WTC11 (cell line): ENCODE measurements around the gene PLEKHA6. TPM values are rescaled to one million over a fixed set of nuclear protein-coding genes. Genes with fewer than 3 reads are reported as not detected.

Source experiments
- ATAC-seq: fragments of 200-7000 bp; cut with Tn5 transposase; 2 replicates; pipeline ENCODE4 v1.10.0; 2021; ENCODE audit warnings: mild to moderate bottlenecking, moderate library complexity
- CTCF ChIA-PET: fragments of 300-600 bp; sonication (Branson Sonifier 250); formaldehyde crosslinking; loops from one replicate; lab custom pipeline; 2021; ENCODE audit warnings: antibody characterized with exemption; lab: Charles Lee
- POLR2A ChIA-PET: fragments of 350-600 bp; sonication (Branson Sonifier 250); formaldehyde crosslinking; loops from one replicate; lab custom pipeline; 2021; ENCODE audit warnings: antibody characterized with exemption; lab: Charles Lee
- DNase-seq: peaks from one replicate; pipeline ENCODE4 v3.0.0; 2021; ENCODE audit warnings: low spot score
- H3K27ac Mint-ChIP-seq: 2 replicates; pipeline ENCODE4 v1.8.0; 2021; ENCODE audit warnings: mixed read lengths
- H3K27me3 Mint-ChIP-seq: 2 replicates; pipeline ENCODE4 v1.8.0; 2021; ENCODE audit warnings: low read depth, mild to moderate bottlenecking, moderate library complexity, mixed read lengths
- H3K36me3 Mint-ChIP-seq: 2 replicates; pipeline ENCODE4 v1.8.0; 2021; ENCODE audit warnings: mixed read lengths
- H3K4me1 Mint-ChIP-seq: 2 replicates; pipeline ENCODE4 v1.8.0; 2022; ENCODE audit warnings: mixed read lengths
- H3K4me3 Mint-ChIP-seq: 2 replicates; pipeline ENCODE4 v1.8.0; 2021; ENCODE audit warnings: mild to moderate bottlenecking, moderate library complexity, mixed read lengths
- H3K9me3 Mint-ChIP-seq: 2 replicates; pipeline ENCODE4 v1.8.0; 2021; ENCODE audit warnings: mixed read lengths
- ARID4B ChIP-seq: sonication (generic); formaldehyde crosslinking; IDR thresholded peaks from 2 replicates; pipeline ENCODE4 v1.8.0; 2023; ENCODE audit warnings: missing genetic modification reagents, mild to moderate bottlenecking, borderline replicate concordance
- ATF3 ChIP-seq: sonication (generic); formaldehyde crosslinking; conservative IDR thresholded peaks from 2 replicates; pipeline ENCODE4 v1.8.1; 2022; ENCODE audit warnings: mild to moderate bottlenecking, missing genetic modification reagents
- CREM ChIP-seq: sonication (generic); formaldehyde crosslinking; IDR thresholded peaks from 2 replicates; pipeline ENCODE4 v1.8.1; 2022; ENCODE audit warnings: mild to moderate bottlenecking, missing genetic modification reagents, moderate library complexity
- E2F5 ChIP-seq: sonication (generic); formaldehyde crosslinking; IDR thresholded peaks from 2 replicates; pipeline ENCODE4 v1.8.1; 2022; ENCODE audit warnings: mild to moderate bottlenecking, moderate library complexity, missing genetic modification reagents
- ETV6 ChIP-seq: sonication (generic); formaldehyde crosslinking; IDR thresholded peaks from 2 replicates; pipeline ENCODE4 v1.8.1; 2022; ENCODE audit warnings: mild to moderate bottlenecking, missing genetic modification reagents
- FOXK1 ChIP-seq: sonication (generic); formaldehyde crosslinking; IDR thresholded peaks from 2 replicates; pipeline ENCODE4 v1.8.0; 2022; ENCODE audit warnings: mild to moderate bottlenecking, moderate library complexity, missing genetic modification reagents
- HMGA2 ChIP-seq: fragments of 250-450 bp; sonication (Bioruptor Pico); IDR thresholded peaks from 2 replicates; pipeline ENCODE4 v1.4.0; 2021; ENCODE audit warnings: mild to moderate bottlenecking, moderate library complexity
- MYBL2 ChIP-seq: sonication (generic); formaldehyde crosslinking; IDR thresholded peaks from 2 replicates; pipeline ENCODE4 v1.8.1; 2023; ENCODE audit warnings: mild to moderate bottlenecking, moderate library complexity, missing genetic modification reagents
- NFYB ChIP-seq: sonication (generic); formaldehyde crosslinking; conservative IDR thresholded peaks from 2 replicates; pipeline ENCODE4 v1.8.0; 2022; ENCODE audit warnings: low read depth, missing genetic modification reagents
- PREB ChIP-seq: sonication (generic); formaldehyde crosslinking; IDR thresholded peaks from 2 replicates; pipeline ENCODE4 v1.8.1; 2022; ENCODE audit warnings: mild to moderate bottlenecking, missing genetic modification reagents, moderate library complexity, borderline replicate concordance
- RORB ChIP-seq: fragments of 250-450 bp; sonication (Bioruptor Pico); IDR thresholded peaks from 2 replicates; pipeline ENCODE4 v1.9.0; 2021; ENCODE audit warnings: mild to moderate bottlenecking
- SMAD3 ChIP-seq: sonication (generic); formaldehyde crosslinking; IDR thresholded peaks from 2 replicates; pipeline ENCODE4 v1.8.0; 2022; ENCODE audit warnings: missing genetic modification reagents, mild to moderate bottlenecking, borderline replicate concordance
- SMAD4 ChIP-seq: sonication (generic); formaldehyde crosslinking; IDR thresholded peaks from 2 replicates; pipeline ENCODE4 v1.8.0; 2022; ENCODE audit warnings: mild to moderate bottlenecking, missing genetic modification reagents
- TCF7 ChIP-seq: sonication (generic); formaldehyde crosslinking; IDR thresholded peaks from 2 replicates; pipeline ENCODE4 v1.8.0; 2022; ENCODE audit warnings: mild to moderate bottlenecking, low read depth, missing genetic modification reagents, moderate library complexity
- USF1 ChIP-seq: sonication (generic); formaldehyde crosslinking; IDR thresholded peaks from 2 replicates; pipeline ENCODE4 v1.8.0; 2022; ENCODE audit warnings: mild to moderate bottlenecking, missing genetic modification reagents
- USF2 ChIP-seq: sonication (generic); formaldehyde crosslinking; IDR thresholded peaks from 2 replicates; pipeline ENCODE4 v1.8.1; 2023; ENCODE audit warnings: mild to moderate bottlenecking, missing genetic modification reagents, moderate library complexity
- ZBTB21 ChIP-seq: sonication (generic); formaldehyde crosslinking; IDR thresholded peaks from 2 replicates; pipeline ENCODE4 v1.8.1; 2023; ENCODE audit warnings: mild to moderate bottlenecking, missing genetic modification reagents, borderline replicate concordance
- ZBTB43 ChIP-seq: sonication (generic); formaldehyde crosslinking; IDR thresholded peaks from 2 replicates; pipeline ENCODE4 v1.8.1; 2023; ENCODE audit warnings: mild to moderate bottlenecking, missing genetic modification reagents
- ZNF423 ChIP-seq: fragments of 250-450 bp; sonication (Bioruptor Pico); IDR thresholded peaks from 2 replicates; pipeline ENCODE4 v2.1.2; 2022; ENCODE audit warnings: mild to moderate bottlenecking, moderate library complexity
- ZNF425 ChIP-seq: fragments of 250-450 bp; sonication (Bioruptor Pico); conservative IDR thresholded peaks from 2 replicates; pipeline ENCODE4 v1.9.0; 2021; ENCODE audit warnings: mild to moderate bottlenecking
- total RNA-seq: library from RNA; stranded (reverse); gene quantifications from 3 replicates; pipeline ENCODE4 v1.2.3, GENCODE V29; 2021

PLEKHA6 gene
- total RNA-seq, 1 experiment from 2014 or later = 11.6 TPM

- Mint-ChIP-seq H3K27me3 (no peaks in the 10 kb centered on the region), H3K9me3 (peaks cover 4% of the 10 kb centered on the region), H3K27ac (no peak overlapping the region), H3K4me3 (no peak overlapping the region), H3K4me1 (peaks cover 7% of the 10 kb centered on the region)
- ATAC-seq (no peak), DNase-seq (no peak)
- CTCF ChIA-PET = interaction anchor here (1.3 to 3.4 kb wide), 5 partner anchors 14 to 149 kb away, joined by 4 to 11 read pairs (median 7); partner anchors contain the start of gene GOLT1A
- POLR2A ChIA-PET = no interaction called here
- TF ChIP-seq USF1 (CRISPR knock-in tag) (no peak), TCF7 (CRISPR knock-in tag) (no peak), ARID4B (CRISPR knock-in tag) (no peak), E2F5 (CRISPR knock-in tag) (no peak), RORB (CRISPR knock-in tag) (no peak), CREM (CRISPR knock-in tag) (no peak), ZBTB21 (CRISPR knock-in tag) (no peak), NFYB (no peak), USF2 (CRISPR knock-in tag) (no peak)
- TF ChIP-seq, all 79 proteins: peak for 0
- peaks cover 9% of the 10 kb centered on the region for H3K36me3 Mint-ChIP-seq
Measured at GRCh38 chr1:204228896-204229295, 130.8 kb downstream of the PLEKHA6 start.

GRCh38 chr1:204227996-204228785 lies 131.5 kb downstream of the PLEKHA6 start:
- Mint-ChIP-seq H3K9me3 (peaks cover 4% of the 10 kb centered on the region; the same call in 1 of the 2 replicates), H3K27me3 (no peaks in the 10 kb centered on the region), H3K27ac (no peak overlapping the region), H3K4me1 (peaks cover 7% of the 10 kb centered on the region), H3K4me3 (no peak overlapping the region), H3K36me3 (peaks cover 4% of the 10 kb centered on the region)
- POLR2A ChIA-PET = no interaction called here
- CTCF ChIA-PET = interaction anchor here (1.3 to 3.4 kb wide), 4 partner anchors 14 to 66 kb away, joined by 4 to 11 read pairs (median 8); partner anchors contain the start of gene GOLT1A
- ATAC-seq = no peak
- no peak for DNase-seq
- TF ChIP-seq ATF3 (CRISPR knock-in tag) (no peak), ZNF423 (CRISPR knock-in tag) (no peak), ZNF425 (no peak), HMGA2 (no peak), PREB (CRISPR knock-in tag) (no peak), SMAD3 (CRISPR knock-in tag) (no peak), USF2 (CRISPR knock-in tag) (no peak), FOXK1 (CRISPR knock-in tag) (no peak), ETV6 (CRISPR knock-in tag) (no peak), SMAD4 (CRISPR knock-in tag) (no peak), ZBTB43 (CRISPR knock-in tag) (no peak), MYBL2 (CRISPR knock-in tag) (no peak), RORB (CRISPR knock-in tag) (no peak)
